MG63 (cell line): ENCODE measurements around the gene RANBP2. TPM values are rescaled to one million over a fixed set of nuclear protein-coding genes. Genes with fewer than 3 reads are reported as not detected.

Experiments used
- DNase-seq: peaks from one replicate; pipeline ENCODE4 v3.0.0-alpha.2; 2020
- H3K27me3 ChIP-seq: fragments of 250-450 bp; sonication (Bioruptor Pico); 2 replicates; pipeline ENCODE4 v1.5.1; 2020; ENCODE audit warnings: mild to moderate bottlenecking, moderate library complexity
- H3K36me3 ChIP-seq: fragments of 250-450 bp; sonication (Bioruptor Pico); 2 replicates; pipeline ENCODE4 v1.5.1; 2020; ENCODE audit warnings: mild to moderate bottlenecking, moderate library complexity
- H3K4me3 ChIP-seq: fragments of 250-450 bp; sonication (Bioruptor Pico); 2 replicates; pipeline ENCODE4 v1.5.1; 2020; ENCODE audit warnings: mild to moderate bottlenecking, moderate library complexity
- H3K9me3 ChIP-seq: fragments of 250-450 bp; sonication (Bioruptor Pico); 2 replicates; pipeline ENCODE4 v1.5.1; 2020; ENCODE audit warnings: mild to moderate bottlenecking, moderate library complexity
- total RNA-seq: library from RNA; depleted of rRNA; stranded (reverse); fragments of >200 nt; shearing (Covaris generic); gene quantifications from 2 replicates; pipeline ENCODE4 v1.2.3, GENCODE V29; 2014; ENCODE audit warnings: low replicate concordance; rRNA removed

Gene RANBP2
- total RNA-seq, 1 experiment from 2014 or later = 13.4 TPM

DNA sequence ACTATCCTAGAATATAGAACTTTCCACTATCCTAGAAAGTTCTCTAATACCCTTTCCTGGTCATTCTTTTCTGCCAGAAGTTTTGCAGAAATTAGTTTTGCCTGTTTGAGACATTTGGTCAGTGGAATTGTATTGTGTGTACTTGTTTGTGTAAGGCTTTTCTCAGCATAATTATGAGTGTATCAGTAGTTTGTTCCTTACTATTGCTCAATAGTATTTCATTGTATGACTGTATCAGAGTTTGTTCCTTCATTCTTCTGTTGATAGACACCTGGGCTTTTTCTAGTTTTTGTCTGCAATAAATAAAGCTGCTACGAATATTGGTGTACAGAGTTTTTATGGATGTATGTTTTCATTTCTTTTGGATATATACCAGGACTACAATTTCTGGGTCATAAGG is 94.5 kb downstream of the RANBP2 start:
- Histone ChIP-seq H3K4me3 (no peak overlapping the region), H3K36me3 (peaks cover 64% of the 10 kb centered on the region), H3K27me3 (no peaks in the 10 kb centered on the region), H3K9me3 (peaks cover 20% of the 10 kb centered on the region)
- no peak for DNase-seq

DNA sequence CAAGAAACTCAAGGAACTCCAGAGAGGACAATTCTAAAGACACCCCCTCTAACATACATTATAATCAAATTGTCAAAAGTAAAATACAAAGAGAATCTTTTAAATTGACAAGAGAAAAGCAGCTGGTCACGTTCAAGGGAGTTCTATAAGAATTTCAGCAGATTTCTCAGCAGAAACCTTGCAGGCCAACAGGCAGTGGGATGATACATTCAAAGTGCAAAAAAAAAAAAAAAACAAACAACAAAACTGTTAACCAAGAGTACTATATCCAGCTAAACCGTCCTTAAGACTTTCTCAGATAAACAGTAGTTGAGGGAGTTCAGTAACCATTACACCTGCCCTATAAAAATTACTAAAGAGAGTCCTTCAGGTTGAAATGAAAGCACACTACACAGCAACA is 101.2 kb downstream of the RANBP2 start:
- Histone ChIP-seq H3K4me3 (no peak overlapping the region), H3K36me3 (peaks cover 54% of the 10 kb centered on the region), H3K9me3 (peaks cover 29% of the 10 kb centered on the region), H3K27me3 (no peaks in the 10 kb centered on the region)
- no peak for DNase-seq

DNA sequence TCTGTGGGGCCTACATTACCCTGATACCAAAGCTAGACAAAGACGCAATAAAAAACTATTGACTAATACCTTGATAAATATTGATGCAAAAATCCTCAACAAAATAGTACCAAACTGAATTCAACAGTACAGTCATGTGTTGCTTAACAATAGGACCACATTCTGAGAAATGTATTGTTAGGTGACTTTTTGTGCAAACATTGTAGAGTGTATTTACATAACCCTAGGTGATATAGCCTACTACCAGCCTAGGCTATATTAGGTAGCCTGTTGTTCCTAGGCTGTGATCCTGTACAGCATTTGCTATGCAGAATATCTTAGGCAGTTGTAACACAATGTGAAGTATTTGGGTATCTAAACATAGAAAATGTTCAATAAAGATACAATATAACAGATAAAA is 104.0 kb downstream of the RANBP2 start:
- H3K36me3 ChIP-seq = peaks cover 30% of the 10 kb centered on the region
- no peak for DNase-seq
- H3K4me3 ChIP-seq = no peak overlapping the region
- no peaks in the 10 kb centered on the region for H3K27me3 ChIP-seq
- H3K9me3 ChIP-seq = peaks cover 23% of the 10 kb centered on the region

DNA sequence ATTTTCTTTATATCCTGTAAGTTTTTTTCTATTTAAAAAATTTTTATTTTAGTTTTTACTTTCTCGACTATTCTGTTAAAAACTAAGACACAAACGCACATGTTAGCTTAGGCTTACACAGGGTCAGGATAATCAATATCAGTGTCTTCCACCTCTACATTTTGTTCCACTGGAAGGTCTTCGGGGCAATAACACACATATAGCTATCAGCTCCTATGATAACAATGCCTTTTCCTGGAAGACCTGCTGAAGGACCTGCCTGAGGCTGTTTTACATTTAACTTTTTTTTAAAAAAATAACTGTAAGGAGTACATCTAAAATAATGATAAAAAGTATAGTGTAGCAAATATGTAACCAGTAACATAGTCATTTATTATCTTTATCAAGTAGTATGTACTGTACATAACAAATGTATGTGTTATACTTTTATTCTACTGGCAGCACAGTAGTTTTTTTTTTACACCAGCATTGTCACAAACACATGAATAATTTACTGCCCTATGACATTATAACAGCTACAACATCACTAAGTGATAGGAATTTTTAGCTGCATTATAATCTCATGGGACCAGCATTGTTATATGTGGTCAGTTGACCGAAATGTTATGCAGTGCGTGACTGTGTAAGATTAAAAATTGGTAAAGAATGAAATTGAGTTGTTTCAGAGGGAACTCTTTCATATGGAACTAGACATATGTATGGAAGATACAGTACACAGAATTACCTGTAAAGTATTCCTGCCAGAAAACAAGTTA is 105.2 kb downstream of the RANBP2 start:
- H3K9me3 ChIP-seq = peaks cover 16% of the 10 kb centered on the region
- no peak overlapping the region for H3K4me3 ChIP-seq
- no peak for DNase-seq
- H3K27me3 ChIP-seq = no peaks in the 10 kb centered on the region
- H3K36me3 ChIP-seq = peaks cover 18% of the 10 kb centered on the region

DNA sequence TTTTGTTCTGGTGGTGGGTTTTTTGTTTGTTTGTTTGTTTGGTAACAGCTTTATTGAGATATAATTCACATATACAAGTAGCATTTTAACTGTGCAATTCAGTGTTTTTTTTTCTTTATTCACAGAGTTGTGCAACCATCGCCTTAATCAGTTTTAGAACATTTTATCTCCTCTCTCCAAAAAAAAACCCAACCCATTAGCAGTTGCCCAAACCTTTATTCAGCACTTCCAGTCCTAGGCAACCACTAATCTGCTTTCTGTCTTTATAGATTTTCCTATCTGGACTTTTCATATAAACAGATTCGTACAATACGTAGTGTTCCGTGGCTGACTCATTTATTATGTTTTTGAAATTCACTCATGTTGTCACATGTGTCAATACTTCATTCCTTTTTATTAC is 106.0 kb downstream of the RANBP2 start:
- H3K36me3 ChIP-seq = peaks cover 10% of the 10 kb centered on the region
- no peak overlapping the region for H3K4me3 ChIP-seq
- DNase-seq = no peak
- peaks cover 10% of the 10 kb centered on the region for H3K9me3 ChIP-seq
- H3K27me3 ChIP-seq = no peaks in the 10 kb centered on the region

DNA sequence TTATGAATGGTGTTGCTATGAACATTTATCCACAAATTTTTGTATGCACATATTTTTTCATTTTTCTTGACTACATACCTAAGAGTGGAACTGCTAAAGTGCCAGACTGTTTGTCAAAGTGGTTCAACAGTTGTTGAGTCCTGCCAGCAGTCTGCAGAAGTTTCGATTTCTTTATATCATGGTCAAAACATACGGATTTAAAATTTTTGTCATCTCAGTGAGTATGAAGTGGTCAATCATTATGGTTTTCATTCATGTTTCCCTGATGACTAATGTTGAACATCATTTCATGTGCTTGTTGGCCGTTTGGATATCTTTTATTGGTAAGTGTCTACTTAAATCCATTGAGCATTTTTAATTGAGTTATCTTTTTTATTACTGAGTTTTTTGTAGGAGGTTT is 106.5 kb downstream of the RANBP2 start:
- Histone ChIP-seq H3K4me3 (no peak overlapping the region), H3K9me3 (peaks cover 7% of the 10 kb centered on the region; the same call in 1 of the 2 replicates), H3K36me3 (peaks cover 6% of the 10 kb centered on the region), H3K27me3 (no peaks in the 10 kb centered on the region)
- no peak for DNase-seq

DNA sequence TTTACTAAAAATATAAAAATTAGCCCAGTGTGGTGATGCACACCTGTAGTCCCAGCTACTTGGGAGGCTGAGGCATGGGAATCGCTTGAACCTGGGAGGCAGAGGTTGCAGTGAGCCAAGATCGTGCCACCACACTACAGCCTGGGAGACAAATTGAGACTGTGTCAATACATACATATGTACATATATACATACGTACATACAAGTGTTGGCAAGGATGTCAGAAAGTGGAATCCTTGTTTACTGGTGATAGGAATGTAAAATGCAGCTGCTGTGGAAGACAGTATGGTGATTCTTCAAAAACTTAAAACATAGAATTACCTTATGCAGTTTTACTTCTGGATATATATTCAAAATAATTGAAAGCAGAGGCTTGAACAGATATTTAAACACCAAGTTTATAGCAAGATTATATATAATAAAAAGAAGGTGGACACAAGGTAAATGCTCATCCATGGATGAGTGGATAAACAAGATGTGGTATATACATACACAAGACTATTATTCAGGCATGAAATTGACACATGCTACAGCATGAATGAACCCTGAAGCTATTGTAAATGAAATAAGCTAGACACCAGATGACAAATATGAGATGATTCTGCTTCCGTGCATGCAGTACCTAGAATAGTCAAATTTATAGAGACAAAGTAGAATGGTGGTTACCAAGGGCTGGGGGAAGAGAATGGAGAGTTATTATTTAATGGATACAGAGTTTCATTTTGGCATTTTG is 110.5 kb downstream of the RANBP2 start:
- Histone ChIP-seq H3K36me3 (no peaks in the 10 kb centered on the region; the same call in 1 of the 2 replicates), H3K4me3 (no peak overlapping the region), H3K27me3 (no peaks in the 10 kb centered on the region), H3K9me3 (no peaks in the 10 kb centered on the region)
- DNase-seq = no peak

DNA sequence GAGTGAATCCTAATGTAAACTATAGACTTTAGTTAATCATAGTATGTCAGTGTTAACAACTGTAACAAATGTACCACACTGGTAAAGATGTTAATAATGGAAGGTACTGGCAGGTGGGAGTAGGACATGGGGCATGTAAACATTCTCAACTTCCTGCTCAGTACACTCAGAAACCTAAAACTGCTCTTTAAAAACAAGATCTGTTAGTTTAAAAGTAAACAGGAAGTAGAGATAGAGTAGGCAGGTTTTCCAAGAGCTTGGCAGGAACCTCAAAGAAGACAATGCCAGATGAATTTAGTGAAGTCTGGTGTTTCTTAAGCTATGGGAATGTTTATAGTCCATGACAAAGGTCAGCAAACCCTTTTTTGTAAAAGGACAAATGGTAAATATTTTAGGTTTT is 113.9 kb downstream of the RANBP2 start:
- H3K27me3 ChIP-seq = no peaks in the 10 kb centered on the region
- H3K36me3 ChIP-seq = no peaks in the 10 kb centered on the region
- H3K9me3 ChIP-seq = no peaks in the 10 kb centered on the region; the same call in 1 of the 2 replicates
- DNase-seq = peak; percentile 2
- no peak overlapping the region for H3K4me3 ChIP-seq

DNA sequence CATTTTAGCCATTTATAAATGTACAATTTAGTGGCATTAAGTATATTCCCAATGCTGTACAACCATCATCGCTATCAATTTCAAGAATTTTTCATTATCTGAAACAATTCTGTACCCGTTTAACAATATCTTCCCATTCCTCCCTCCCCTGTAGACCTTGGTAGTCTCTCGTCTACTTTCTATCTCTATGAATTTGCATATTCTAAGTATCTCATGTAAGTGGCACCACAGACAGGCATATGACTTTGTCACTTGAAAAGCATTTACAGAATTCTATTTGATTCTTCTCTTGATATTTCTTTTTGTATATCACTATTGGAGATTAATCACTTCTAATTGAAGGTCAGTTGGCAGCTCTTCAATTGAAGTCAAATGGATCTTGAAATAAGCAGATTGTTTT is 115.3 kb downstream of the RANBP2 start:
- DNase-seq = no peak
- Histone ChIP-seq H3K4me3 (no peak overlapping the region), H3K9me3 (peaks cover 4% of the 10 kb centered on the region; the same call in 1 of the 2 replicates), H3K36me3 (no peaks in the 10 kb centered on the region; the same call in 1 of the 2 replicates), H3K27me3 (no peaks in the 10 kb centered on the region)

DNA sequence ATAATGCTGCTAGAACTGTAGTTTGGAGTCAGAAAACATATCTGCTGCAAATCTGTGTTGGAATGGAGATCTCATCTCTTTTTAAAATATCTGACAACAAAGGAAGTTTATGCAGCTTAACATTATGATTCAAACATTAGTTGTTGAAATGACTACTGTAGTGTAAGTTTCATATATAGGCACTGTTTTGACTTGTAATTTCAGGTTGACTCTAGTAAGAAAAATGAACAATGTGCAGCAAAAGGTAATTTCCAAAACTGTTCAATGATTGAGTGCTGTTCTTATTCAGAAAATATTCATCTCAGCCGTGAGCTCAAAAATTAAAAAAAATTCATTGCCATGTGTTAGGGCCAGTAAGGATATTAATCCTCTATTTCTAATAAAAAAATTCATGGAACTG is 115.8 kb downstream of the RANBP2 start:
- H3K27me3 ChIP-seq = no peaks in the 10 kb centered on the region
- no peaks in the 10 kb centered on the region; the same call in 1 of the 2 replicates for H3K36me3 ChIP-seq
- H3K9me3 ChIP-seq = peaks cover 4% of the 10 kb centered on the region; the same call in 1 of the 2 replicates
- H3K4me3 ChIP-seq = no peak overlapping the region
- DNase-seq = no peak

Other genes starting within 250 kb of the RANBP2 start
- 42.1 and 49.2 TPM in 2 replicates for gene LIMS1, start 185.0 kb upstream of the RANBP2 start, total RNA-seq
- gene CCDC138, start 67.3 kb downstream of the RANBP2 start, total RNA-seq = 6.7 and 11.3 TPM in 2 replicates